ENCODE results near the gene PTBP1. TPM values are rescaled to one million over a fixed set of nuclear protein-coding genes. Genes with fewer than 3 reads are reported as not detected.

The PTBP1 gene
- total and polyA plus RNA-seq, 2 experiments from 2014 or later, result 178 to 219 TPM

- Histone ChIP-seq H3K79me2 (no peaks in the 10 kb centered on the region), H3K9me2 (replicated peaks; ENCODE audit: insufficient read depth) (no peaks in the 10 kb centered on the region), H3K4me2 (peak overlapping the region; percentile 24), H3K27me3 (no peaks in the 10 kb centered on the region), H3K9me3 (ENCODE audit: low read depth) (no peaks in the 10 kb centered on the region), H2AFZ (no peak overlapping the region), H3K36me3 (replicated peaks; ENCODE audit: insufficient read depth, low read depth) (no peaks in the 10 kb centered on the region), H3K4me3 (no peak overlapping the region), H4K20me1 (ENCODE audit: insufficient read depth, poor library complexity, severe bottlenecking) (no peaks in the 10 kb centered on the region), H3K4me1 (ENCODE audit: insufficient read depth) (peaks cover 5% of the 10 kb centered on the region), H3K27ac (peak overlapping the region; percentile 58)
- WGBS (ENCODE audit: low lambda C conversion rate, missing lambda C conversion rate), result 36% methylated on average over 14 of the region's 14 CpGs
- DNase-seq (ENCODE audit: low spot score), result peak; percentile 79
- TF ChIP-seq CTCF (IDR thresholded peaks at IDR 0.05; ENCODE audit: poor library complexity) (no peak), EZH2phosphoT487 (IDR thresholded peaks at IDR 0.05; ENCODE audit: low read depth, severe bottlenecking, unreplicated experiment) (no peak), EZH2 (IDR thresholded peaks at IDR 0.05; ENCODE audit: borderline replicate concordance) (no peak)
Observed at GRCh38 chr19:768424-768823, 28.8 kb upstream of the PTBP1 start.

DNA sequence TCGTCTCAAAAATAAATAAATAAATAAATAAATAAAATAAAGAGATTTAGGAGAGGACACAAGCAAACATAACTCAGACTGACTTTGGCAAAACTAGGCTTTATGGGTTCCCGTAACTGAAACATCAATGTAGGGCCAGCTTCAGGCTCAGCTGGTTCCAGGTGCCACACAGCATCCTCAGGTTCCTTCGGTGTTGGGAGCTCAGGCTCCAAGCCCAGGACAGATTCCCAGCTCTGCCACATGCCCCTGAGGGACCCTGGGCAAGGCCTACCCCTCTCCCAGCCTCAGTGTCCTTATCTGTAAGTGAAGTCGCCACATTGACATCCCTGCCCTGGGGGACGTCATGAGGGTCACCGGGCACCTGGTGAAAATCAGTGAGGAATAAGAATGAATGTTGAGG, 27.6 kb upstream of the PTBP1 start:
- TF ChIP-seq CTCF (IDR thresholded peaks at IDR 0.05; ENCODE audit: poor library complexity), result no peak
- TF ChIP-seq EZH2phosphoT487 (IDR thresholded peaks at IDR 0.05; ENCODE audit: low read depth, severe bottlenecking, unreplicated experiment), result no peak
- TF ChIP-seq EZH2 (IDR thresholded peaks at IDR 0.05; ENCODE audit: borderline replicate concordance), result no peak
- WGBS (ENCODE audit: low lambda C conversion rate, missing lambda C conversion rate), result 86% methylated on average over 6 of the region's 6 CpGs

GRCh38 chr19:771332-771785, 25.9 kb upstream of the PTBP1 start:
- H3K4me1 ChIP-seq (ENCODE audit: insufficient read depth), result peaks cover 5% of the 10 kb centered on the region
- H3K79me2 ChIP-seq, result no peaks in the 10 kb centered on the region
- no peak for TF ChIP-seq EZH2phosphoT487 (IDR thresholded peaks at IDR 0.05; ENCODE audit: low read depth, severe bottlenecking, unreplicated experiment)
- TF ChIP-seq CTCF (IDR thresholded peaks at IDR 0.05; ENCODE audit: poor library complexity), result peak; percentile 51
- no peak for TF ChIP-seq EZH2 (IDR thresholded peaks at IDR 0.05; ENCODE audit: borderline replicate concordance)
- H3K27ac ChIP-seq, result no peak overlapping the region
- H3K4me3 ChIP-seq, result no peak overlapping the region
- H3K36me3 ChIP-seq (replicated peaks; ENCODE audit: insufficient read depth, low read depth), result no peaks in the 10 kb centered on the region
- no peaks in the 10 kb centered on the region for H3K9me2 ChIP-seq (replicated peaks; ENCODE audit: insufficient read depth)
- H3K4me2 ChIP-seq, result no peak overlapping the region
- no peaks in the 10 kb centered on the region for H4K20me1 ChIP-seq (ENCODE audit: insufficient read depth, poor library complexity, severe bottlenecking)
- H3K9me3 ChIP-seq (ENCODE audit: low read depth), result no peaks in the 10 kb centered on the region
- no peaks in the 10 kb centered on the region for H3K27me3 ChIP-seq
- WGBS (ENCODE audit: low lambda C conversion rate, missing lambda C conversion rate), result 57% methylated on average over 6 of the region's 6 CpGs
- peak; percentile 47 for DNase-seq (ENCODE audit: low spot score)
- no peak overlapping the region for H2AFZ ChIP-seq

More for the DNA sequence above, 27.6 kb upstream of the PTBP1 start:
- no peaks in the 10 kb centered on the region for H3K27me3 ChIP-seq
- peak; percentile 4 for DNase-seq (ENCODE audit: low spot score)
- no peak overlapping the region for H3K4me3 ChIP-seq
- peaks cover 5% of the 10 kb centered on the region for H3K4me1 ChIP-seq (ENCODE audit: insufficient read depth)
- H4K20me1 ChIP-seq (ENCODE audit: insufficient read depth, poor library complexity, severe bottlenecking), result no peaks in the 10 kb centered on the region
- H3K9me3 ChIP-seq (ENCODE audit: low read depth), result no peaks in the 10 kb centered on the region
- H2AFZ ChIP-seq, result no peak overlapping the region
- H3K4me2 ChIP-seq, result no peak overlapping the region
- H3K79me2 ChIP-seq, result no peaks in the 10 kb centered on the region
- H3K36me3 ChIP-seq (replicated peaks; ENCODE audit: insufficient read depth, low read depth), result no peaks in the 10 kb centered on the region
- no peak overlapping the region for H3K27ac ChIP-seq
- no peaks in the 10 kb centered on the region for H3K9me2 ChIP-seq (replicated peaks; ENCODE audit: insufficient read depth)

GRCh38 chr19:772063-772462, 25.2 kb upstream of the PTBP1 start:
- no peaks in the 10 kb centered on the region for H3K9me3 ChIP-seq (ENCODE audit: low read depth)
- H3K4me3 ChIP-seq, result no peak overlapping the region
- H3K9me2 ChIP-seq (replicated peaks; ENCODE audit: insufficient read depth), result no peaks in the 10 kb centered on the region
- no peaks in the 10 kb centered on the region for H3K36me3 ChIP-seq (replicated peaks; ENCODE audit: insufficient read depth, low read depth)
- TF ChIP-seq CTCF (IDR thresholded peaks at IDR 0.05; ENCODE audit: poor library complexity), result no peak
- TF ChIP-seq EZH2 (IDR thresholded peaks at IDR 0.05; ENCODE audit: borderline replicate concordance), result no peak
- no peak for TF ChIP-seq EZH2phosphoT487 (IDR thresholded peaks at IDR 0.05; ENCODE audit: low read depth, severe bottlenecking, unreplicated experiment)
- DNase-seq (ENCODE audit: low spot score), result no peak
- no peak overlapping the region for H3K4me2 ChIP-seq
- H3K27ac ChIP-seq, result no peak overlapping the region
- no peaks in the 10 kb centered on the region for H3K27me3 ChIP-seq
- no peaks in the 10 kb centered on the region for H3K79me2 ChIP-seq
- no peaks in the 10 kb centered on the region for H4K20me1 ChIP-seq (ENCODE audit: insufficient read depth, poor library complexity, severe bottlenecking)
- no peak overlapping the region for H2AFZ ChIP-seq
- H3K4me1 ChIP-seq (ENCODE audit: insufficient read depth), result peaks cover 5% of the 10 kb centered on the region
- WGBS (ENCODE audit: low lambda C conversion rate, missing lambda C conversion rate), result 91% methylated on average over 5 of the region's 5 CpGs
